ENCODE data around the gene PLCL1.

- TF ChIP-seq POLR2AphosphoS5 (IDR thresholded peaks at IDR 0.05; ENCODE audit: low read depth) (no peak), GABPA (IDR thresholded peaks at IDR 0.05; ENCODE audit: low read depth) (no peak), SPI1 (IDR thresholded peaks at IDR 0.05; ENCODE audit: borderline replicate concordance, low read depth) (no peak)
Measured at GRCh38 chr2:197997083-197997541, 192.7 kb downstream of the PLCL1 start.

All from HL-60 (cell line).